22Rv1 (cell line): ENCODE measurements around the gene RNF135.

Experiments
- H3K27ac ChIP-seq: fragments of 450-650 bp; 2 replicates; pipeline ENCODE4 v1.5.1; 2017
- CTCF ChIP-seq: fragments of 450-650 bp; IDR thresholded peaks from 2 replicates; pipeline ENCODE4 v1.5.1; 2017; ENCODE audit warnings: mild to moderate bottlenecking
- ZFX ChIP-seq: fragments of 450-650 bp; IDR thresholded peaks from 2 replicates; pipeline ENCODE4 v1.6.1; 2017; ENCODE audit warnings: antibody characterized with exemption, borderline replicate concordance

The RNF135 gene

GRCh38 chr17:30996486-30996885 lies 25.6 kb downstream of the RNF135 start:
- H3K27ac ChIP-seq, result no peak overlapping the region
- TF ChIP-seq CTCF, result no peak
- TF ChIP-seq ZFX, result no peak

GRCh38 chr17:30997270-30997669 lies 26.4 kb downstream of the RNF135 start:
- no peak for TF ChIP-seq ZFX
- TF ChIP-seq CTCF, result no peak
- H3K27ac ChIP-seq, result no peak overlapping the region

- no peak overlapping the region for H3K27ac ChIP-seq
Observed at GRCh38 chr17:30997842-30998241, 27.0 kb downstream of the RNF135 start.

GRCh38 chr17:31002047-31002446 lies 31.2 kb downstream of the RNF135 start:
- H3K27ac ChIP-seq, result no peak overlapping the region
- TF ChIP-seq ZFX, result no peak
- no peak for TF ChIP-seq CTCF

More at GRCh38 chr17:30997842-30998241, 27.0 kb downstream of the RNF135 start:
- TF ChIP-seq CTCF (no peak), ZFX (no peak)

GRCh38 chr17:31003225-31003866 lies 32.5 kb downstream of the RNF135 start:
- no peak overlapping the region for H3K27ac ChIP-seq
- no peak for TF ChIP-seq ZFX
- TF ChIP-seq CTCF, result no peak

GRCh38 chr17:31004160-31004559 lies 33.3 kb downstream of the RNF135 start:
- no peak overlapping the region for H3K27ac ChIP-seq
- TF ChIP-seq CTCF (no peak), ZFX (no peak)

- TF ChIP-seq CTCF (no peak), ZFX (no peak)
- H3K27ac ChIP-seq, result peak overlapping the region; percentile 78
Observed at GRCh38 chr17:31007695-31008373, 37.0 kb downstream of the RNF135 start.
